GM12878 (cell line): ENCODE measurements around the gene MRPL2.

ENCODE experiments used
- BACH1 ChIP-seq: fragments of 450-650 bp; IDR thresholded peaks from 2 replicates; pipeline ENCODE4 v1.6.1; 2017; ENCODE audit warnings: mild to moderate bottlenecking, borderline replicate concordance
- EZH2 ChIP-seq: IDR thresholded peaks from 2 replicates; pipeline ENCODE4 v1.6.1; 2012; ENCODE audit warnings: low read depth, mild to moderate bottlenecking, control low read depth, inconsistent platforms, low read length, borderline replicate concordance; ENCODE audit not compliant: control insufficient read depth
- HDAC2 ChIP-seq: fragments of 200-600 bp; sonication (generic); IDR thresholded peaks from 2 replicates; pipeline ENCODE4 v1.6.1; 2017
- POLR2A ChIP-seq: IDR thresholded peaks from 2 replicates; pipeline ENCODE4 v1.6.1; 2011; ENCODE audit warnings: low read depth, mild to moderate bottlenecking, low read length
- RELA ChIP-seq: fragments of 450-650 bp; IDR thresholded peaks from 2 replicates; pipeline ENCODE4 v1.8.0; 2014; ENCODE audit warnings: borderline replicate concordance; ENCODE audit not compliant: partially characterized antibody
- SMC3 ChIP-seq: IDR thresholded peaks from 2 replicates; pipeline ENCODE4 v1.6.1; 2011; ENCODE audit warnings: low read length, improper control_type of control experiment, borderline replicate concordance
- SP1 ChIP-seq: IDR thresholded peaks from one replicate; pipeline ENCODE4 v1.6.1; 2011; ENCODE audit warnings: low read depth, low read length
- SRF ChIP-seq, 2 experiments: IDR thresholded peaks; 2 replicates each; pipeline ENCODE4 v1.6.1; 2011; ENCODE audit warnings: low read depth in 2 of 2, low read length in 2 of 2, mild to moderate bottlenecking in 1 of 2, moderate library complexity in 1 of 2

- TF ChIP-seq BACH1 = no peak
- TF ChIP-seq SP1 = no peak
- TF ChIP-seq SRF (IDR thresholded peaks at IDR 0.05; ENCODE audit: low read depth in 2 of 2, low read length in 2 of 2) = no peak
- no peak for TF ChIP-seq EZH2
- peak; percentile 71; the same call in 1 of the 2 replicates for TF ChIP-seq SMC3
- TF ChIP-seq HDAC2 = no peak
- no peak for TF ChIP-seq POLR2A
- TF ChIP-seq RELA = no peak
These were observed 10.9 kb upstream of the MRPL2 start for GRCh38 chr6:43070028-43070632.
